ENCODE measurements around the gene SECISBP2. TPM values are rescaled to one million over a fixed set of nuclear protein-coding genes. Genes with fewer than 3 reads are reported as not detected.
A peak's percentile ranks its signal among the peaks of the same experiment; 100 is the strongest.

SECISBP2 gene
- total RNA-seq, 1 donor from 2014 or later = 78.0 TPM

DNA sequence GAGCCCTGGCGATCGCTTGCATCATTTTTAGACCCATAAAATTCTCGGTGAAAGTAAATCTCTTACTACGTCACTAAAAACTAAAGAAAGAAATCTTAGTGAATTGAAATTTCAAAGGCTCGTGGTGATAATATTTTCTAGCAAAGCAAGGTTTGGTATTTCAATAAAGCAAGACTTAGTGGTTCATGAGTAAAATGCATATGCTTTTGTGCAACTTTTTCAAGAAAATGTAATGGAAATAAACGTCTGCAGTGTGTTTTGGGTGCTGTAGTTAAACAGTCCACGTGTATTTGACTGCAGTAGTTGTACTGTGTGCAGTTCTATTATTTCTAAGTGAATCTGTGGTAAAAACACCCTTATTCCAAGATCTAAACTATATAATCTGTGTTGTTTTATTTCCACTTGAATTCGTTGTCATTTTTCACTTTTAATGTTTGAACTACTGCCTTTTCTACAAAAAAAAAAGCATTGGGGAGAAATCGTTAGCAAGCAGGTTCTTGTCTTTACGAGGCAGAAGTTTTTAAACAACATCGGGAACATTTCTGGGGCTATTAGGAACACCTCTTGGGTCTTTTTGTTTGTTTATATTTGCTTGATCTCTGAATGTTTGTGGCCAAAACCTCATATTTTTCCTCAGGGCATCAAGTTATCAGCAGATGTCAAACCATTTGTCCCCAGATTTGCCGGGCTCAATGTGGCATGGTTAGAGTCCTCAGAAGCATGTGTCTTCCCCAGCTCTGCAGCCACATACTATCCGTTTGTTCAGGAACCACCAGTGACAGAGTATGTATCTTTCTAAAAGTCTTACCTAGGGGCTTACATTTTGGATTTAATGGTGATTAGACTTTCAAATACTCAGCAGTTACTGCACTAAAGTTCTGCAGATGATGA lies 960 bp downstream of the SECISBP2 start:
- peak overlapping the region; percentile 80 for H3K4me3 Mint-ChIP-seq
- no peaks in the 10 kb centered on the region for H3K9me3 Mint-ChIP-seq
- no peak for DNase-seq (ENCODE audit: low spot score in 2 of 2, unreplicated experiment in 2 of 2)
- H3K27me3 Mint-ChIP-seq (ENCODE audit: low read depth) = no peaks in the 10 kb centered on the region
- peaks cover 50% of the 10 kb centered on the region for H3K4me1 Mint-ChIP-seq
- H3K27ac Mint-ChIP-seq = peak overlapping the region; percentile 97
- TF ChIP-seq, protein P1, sequence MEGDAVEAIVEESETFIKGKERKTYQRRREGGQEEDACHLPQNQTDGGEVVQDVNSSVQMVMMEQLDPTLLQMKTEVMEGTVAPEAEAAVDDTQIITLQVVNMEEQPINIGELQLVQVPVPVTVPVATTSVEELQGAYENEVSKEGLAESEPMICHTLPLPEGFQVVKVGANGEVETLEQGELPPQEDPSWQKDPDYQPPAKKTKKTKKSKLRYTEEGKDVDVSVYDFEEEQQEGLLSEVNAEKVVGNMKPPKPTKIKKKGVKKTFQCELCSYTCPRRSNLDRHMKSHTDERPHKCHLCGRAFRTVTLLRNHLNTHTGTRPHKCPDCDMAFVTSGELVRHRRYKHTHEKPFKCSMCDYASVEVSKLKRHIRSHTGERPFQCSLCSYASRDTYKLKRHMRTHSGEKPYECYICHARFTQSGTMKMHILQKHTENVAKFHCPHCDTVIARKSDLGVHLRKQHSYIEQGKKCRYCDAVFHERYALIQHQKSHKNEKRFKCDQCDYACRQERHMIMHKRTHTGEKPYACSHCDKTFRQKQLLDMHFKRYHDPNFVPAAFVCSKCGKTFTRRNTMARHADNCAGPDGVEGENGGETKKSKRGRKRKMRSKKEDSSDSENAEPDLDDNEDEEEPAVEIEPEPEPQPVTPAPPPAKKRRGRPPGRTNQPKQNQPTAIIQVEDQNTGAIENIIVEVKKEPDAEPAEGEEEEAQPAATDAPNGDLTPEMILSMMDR (IDR thresholded peaks at IDR 0.05; ENCODE audit: unreplicated experiment) = no peak
- peaks cover 15% of the 10 kb centered on the region for H3K36me3 Mint-ChIP-seq

DNA sequence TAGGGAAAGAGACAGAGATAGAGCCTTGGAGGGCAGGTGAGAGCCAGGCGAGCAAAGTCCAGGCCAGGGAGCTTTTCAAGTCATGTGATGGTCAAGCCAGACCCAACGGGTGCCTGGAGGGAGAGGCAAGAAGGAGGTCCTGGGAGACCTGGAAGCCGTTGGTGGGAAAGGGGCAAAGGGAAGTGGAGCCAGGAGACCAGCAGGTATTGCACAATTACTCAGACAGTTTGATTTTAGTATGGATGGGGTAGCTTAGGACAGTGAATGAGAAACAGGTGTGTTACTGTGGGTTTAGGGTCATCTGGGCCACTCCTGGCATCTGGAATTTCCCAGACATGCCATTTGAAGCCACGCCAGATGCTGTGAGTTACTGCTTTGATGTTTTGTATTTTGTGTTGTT lies 5.1 kb downstream of the SECISBP2 start:
- H3K9me3 Mint-ChIP-seq = no peaks in the 10 kb centered on the region
- TF ChIP-seq, protein P1 (IDR thresholded peaks at IDR 0.05; ENCODE audit: unreplicated experiment) = no peak
- no peak overlapping the region for H3K4me3 Mint-ChIP-seq
- H3K27ac Mint-ChIP-seq = no peak overlapping the region
- H3K4me1 Mint-ChIP-seq = peaks cover 26% of the 10 kb centered on the region
- H3K27me3 Mint-ChIP-seq (ENCODE audit: low read depth) = no peaks in the 10 kb centered on the region
- H3K36me3 Mint-ChIP-seq = peaks cover 7% of the 10 kb centered on the region
- DNase-seq (ENCODE audit: low spot score in 2 of 2, unreplicated experiment in 2 of 2) = no peak

DNA sequence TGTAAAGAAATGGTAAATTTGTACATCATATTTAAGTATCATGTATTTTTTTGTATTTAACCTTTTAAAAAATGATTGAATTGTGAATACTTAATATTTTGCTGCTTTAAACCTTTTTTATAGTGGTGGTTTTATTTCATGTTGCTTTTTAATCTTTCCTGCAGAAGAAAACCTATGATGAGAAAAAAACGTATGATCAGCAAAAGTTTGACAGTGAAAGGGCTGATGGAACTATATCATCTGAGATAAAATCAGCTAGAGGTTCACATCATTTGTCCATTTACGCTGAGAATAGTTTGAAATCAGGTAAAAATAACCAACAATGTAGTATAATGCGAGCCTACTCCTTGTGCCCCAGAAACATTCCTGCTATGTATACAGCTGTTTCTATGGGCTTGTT lies 7.4 kb downstream of the SECISBP2 start:
- TF ChIP-seq, protein P1 (IDR thresholded peaks at IDR 0.05; ENCODE audit: unreplicated experiment) = no peak
- H3K4me1 Mint-ChIP-seq = peaks cover 9% of the 10 kb centered on the region
- DNase-seq (ENCODE audit: low spot score in 2 of 2, unreplicated experiment in 2 of 2) = no peak
- H3K27me3 Mint-ChIP-seq (ENCODE audit: low read depth) = no peaks in the 10 kb centered on the region
- no peak overlapping the region for H3K4me3 Mint-ChIP-seq
- no peaks in the 10 kb centered on the region for H3K9me3 Mint-ChIP-seq
- peaks cover 21% of the 10 kb centered on the region for H3K36me3 Mint-ChIP-seq
- no peak overlapping the region for H3K27ac Mint-ChIP-seq

DNA sequence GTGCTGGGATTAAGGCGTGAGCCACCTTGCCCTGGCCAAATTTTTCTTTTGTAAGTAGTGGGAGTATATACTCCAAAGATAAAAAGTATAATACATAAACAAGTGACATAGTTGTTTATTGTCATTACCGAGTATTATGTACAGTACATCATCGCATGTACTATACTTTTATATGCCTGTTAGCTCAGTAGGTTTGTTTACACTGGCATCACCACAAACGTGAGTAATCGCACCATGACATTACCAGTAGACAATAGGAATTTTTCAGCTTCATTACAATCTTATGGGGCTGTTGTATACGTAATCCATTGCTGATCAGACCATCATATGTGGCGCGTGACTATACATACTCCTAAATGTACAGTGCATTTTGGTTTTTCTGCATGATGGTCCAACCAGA lies 9.8 kb downstream of the SECISBP2 start:
- DNase-seq (ENCODE audit: low spot score in 2 of 2, unreplicated experiment in 2 of 2) = no peak
- H3K27ac Mint-ChIP-seq = no peak overlapping the region
- TF ChIP-seq, protein P1 (IDR thresholded peaks at IDR 0.05; ENCODE audit: unreplicated experiment) = no peak
- H3K9me3 Mint-ChIP-seq = no peaks in the 10 kb centered on the region
- no peaks in the 10 kb centered on the region for H3K27me3 Mint-ChIP-seq (ENCODE audit: low read depth)
- H3K4me1 Mint-ChIP-seq = no peaks in the 10 kb centered on the region
- H3K4me3 Mint-ChIP-seq = no peak overlapping the region
- H3K36me3 Mint-ChIP-seq = peaks cover 25% of the 10 kb centered on the region

DNA sequence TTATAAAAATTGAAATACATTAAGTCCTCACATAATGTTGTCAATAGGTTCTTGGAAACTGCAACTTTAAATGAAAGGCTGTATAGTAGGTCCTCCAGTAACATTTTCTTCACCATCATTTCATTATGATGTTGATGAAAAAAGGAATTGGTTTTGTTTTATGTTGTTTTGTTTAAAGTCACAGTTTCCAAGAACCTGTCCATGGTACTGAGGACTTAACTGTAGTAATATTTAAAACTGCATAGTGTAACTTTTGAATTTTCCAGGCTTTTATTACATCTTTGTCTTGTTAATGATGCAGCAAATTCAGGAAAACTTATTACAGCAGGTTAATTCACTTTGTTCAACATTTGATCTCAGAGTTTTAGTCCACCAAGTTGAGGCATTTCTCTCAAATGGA lies 11.6 kb downstream of the SECISBP2 start:
- no peak overlapping the region for H3K4me3 Mint-ChIP-seq

More for the DNA sequence above, 11.6 kb downstream of the SECISBP2 start:
- Mint-ChIP-seq H3K27me3 (ENCODE audit: low read depth) (no peaks in the 10 kb centered on the region), H3K27ac (no peak overlapping the region), H3K9me3 (no peaks in the 10 kb centered on the region), H3K36me3 (peaks cover 39% of the 10 kb centered on the region), H3K4me1 (peaks cover 6% of the 10 kb centered on the region)
- TF ChIP-seq, protein P1 (IDR thresholded peaks at IDR 0.05; ENCODE audit: unreplicated experiment) = no peak
- no peak for DNase-seq (ENCODE audit: low spot score in 2 of 2, unreplicated experiment in 2 of 2)

Data from mesothelial cell of epicardium (in vitro differentiated cells).